Esophagus squamous epithelium (tissue), 5 donors: ENCODE results near the gene FBXW5. TPM values are rescaled to one million over a fixed set of nuclear protein-coding genes. Genes with fewer than 3 reads are reported as not detected.

Experiments used
- DNase-seq: peaks from one replicate; lab custom pipeline; 2025; lab: John Stamatoyannopoulos, UW
- H3K27ac ChIP-seq, 4 donors: fragments of 200-600 bp; sonication (generic); one replicate each; pipeline ENCODE4 v1.5.1; 2016 to 2019; ENCODE audit warnings: mild to moderate bottlenecking in 1 of 4
- H3K27me3 ChIP-seq, 4 donors: fragments of 200-600 bp; sonication (generic); 1 replicate in 3 of 4; 2 replicates in 1 of 4; pipeline versions ENCODE4 v1.5.1 to v1.6.0; 2017 to 2021; ENCODE audit warnings: antibody characterized with exemption in 1 of 4
- H3K36me3 ChIP-seq, 3 donors: fragments of 200-600 bp; sonication (generic); one replicate each; pipeline ENCODE4 v1.5.1; 2016 to 2019
- H3K4me1 ChIP-seq, 3 donors: fragments of 200-600 bp; sonication (generic); one replicate each; pipeline ENCODE4 v1.5.1; 2017 to 2019
- H3K4me3 ChIP-seq, 4 donors: fragments of 200-600 bp; sonication (generic); 1 replicate in 3 of 4; 2 replicates in 1 of 4; pipeline ENCODE4 v1.5.1; 2016 to 2019; ENCODE audit warnings: mild to moderate bottlenecking in 2 of 4, moderate library complexity in 1 of 4
- H3K9me3 ChIP-seq, 3 donors: fragments of 200-600 bp; sonication (generic); one replicate each; pipeline ENCODE4 v1.5.1; 2016 to 2019
- POLR2A ChIP-seq, 4 donors: fragments of 450-650 bp; IDR thresholded peaks; one replicate each; pipeline ENCODE4 v1.6.1; 2017; ENCODE audit warnings: antibody characterized with exemption in 4 of 4, mild to moderate bottlenecking in 4 of 4, moderate library complexity in 3 of 4
- WGBS, 2 donors: methylation state at CpG; one replicate each; pipeline ENCODE4 v1.1.5; 2018; 5-methylcytosine and 5-hydroxymethylcytosine counted together
- intact Hi-C: fragments of 100-400 bp; cut with DNase I; formaldehyde crosslinking; loops from one replicate; pipeline ENCODE4 v1.15.0; 2022
- total RNA-seq, 4 donors: library from RNA; depleted of rRNA; stranded (reverse); fragments of >200 nt; gene quantifications; one replicate each; pipeline ENCODE4 v1.1.0, GENCODE V29; 2016
- TF ChIP-seq, protein P1 (sequence below), 6 experiments: fragments of 450-650 bp in 4 of 6; fragments of 200-600 bp in 2 of 6; sonication (generic) in 2 of 6; IDR thresholded peaks; one replicate each; pipeline ENCODE4 v1.5.1; 2016 to 2019; ENCODE audit warnings: antibody characterized with exemption in 6 of 6, mild to moderate bottlenecking in 4 of 6, moderate library complexity in 4 of 6
- donor health status: DM: yes; HTN: yes; CAD: no.

FBXW5 gene
- total RNA-seq, 4 donors from 2014 or later, result 146 to 210 (median 163) TPM

DNA sequence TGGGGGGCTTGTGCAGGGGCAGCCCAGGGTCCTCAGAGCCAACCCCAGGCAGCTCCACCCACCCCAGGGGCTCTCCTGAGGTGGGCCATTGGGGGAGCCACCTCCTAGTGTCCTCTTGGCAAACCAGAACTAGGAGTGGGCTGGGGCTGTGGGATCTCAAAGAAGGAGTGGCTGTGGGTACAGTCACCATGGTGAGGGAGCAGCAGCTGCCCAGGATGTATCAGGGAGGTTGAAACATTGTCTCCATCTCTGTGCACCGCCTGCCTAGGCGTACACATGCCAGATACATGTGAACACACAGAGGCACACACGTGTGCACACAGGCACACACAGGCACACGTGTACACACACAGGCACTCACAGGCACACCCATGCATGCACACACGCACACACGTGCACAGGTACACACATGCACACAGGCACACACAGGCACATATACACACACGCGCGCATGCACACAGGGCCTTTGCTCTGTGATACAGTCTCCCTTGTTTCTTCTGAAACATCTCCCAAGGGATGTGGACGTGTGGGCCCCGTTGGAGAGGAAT lies 18.2 kb upstream of the FBXW5 start:
- no peaks in the 10 kb centered on the region for H3K27me3 ChIP-seq
- no peak for TF ChIP-seq POLR2A (IDR thresholded peaks at IDR 0.05)
- TF ChIP-seq, protein P1, sequence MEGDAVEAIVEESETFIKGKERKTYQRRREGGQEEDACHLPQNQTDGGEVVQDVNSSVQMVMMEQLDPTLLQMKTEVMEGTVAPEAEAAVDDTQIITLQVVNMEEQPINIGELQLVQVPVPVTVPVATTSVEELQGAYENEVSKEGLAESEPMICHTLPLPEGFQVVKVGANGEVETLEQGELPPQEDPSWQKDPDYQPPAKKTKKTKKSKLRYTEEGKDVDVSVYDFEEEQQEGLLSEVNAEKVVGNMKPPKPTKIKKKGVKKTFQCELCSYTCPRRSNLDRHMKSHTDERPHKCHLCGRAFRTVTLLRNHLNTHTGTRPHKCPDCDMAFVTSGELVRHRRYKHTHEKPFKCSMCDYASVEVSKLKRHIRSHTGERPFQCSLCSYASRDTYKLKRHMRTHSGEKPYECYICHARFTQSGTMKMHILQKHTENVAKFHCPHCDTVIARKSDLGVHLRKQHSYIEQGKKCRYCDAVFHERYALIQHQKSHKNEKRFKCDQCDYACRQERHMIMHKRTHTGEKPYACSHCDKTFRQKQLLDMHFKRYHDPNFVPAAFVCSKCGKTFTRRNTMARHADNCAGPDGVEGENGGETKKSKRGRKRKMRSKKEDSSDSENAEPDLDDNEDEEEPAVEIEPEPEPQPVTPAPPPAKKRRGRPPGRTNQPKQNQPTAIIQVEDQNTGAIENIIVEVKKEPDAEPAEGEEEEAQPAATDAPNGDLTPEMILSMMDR (IDR thresholded peaks at IDR 0.05), result no peak
- peaks cover 23 to 47% (median 23%) of the 10 kb centered on the region in 3 donors for H3K4me1 ChIP-seq
- H3K4me3 ChIP-seq, result no peak overlapping the region
- 69 to 82% methylated on average over 7 to 11 of the region's 11 CpGs for WGBS, 2 donors
- intact Hi-C loops, result no loop called here
- no peak overlapping the region for H3K27ac ChIP-seq
- H3K9me3 ChIP-seq, result no peaks in the 10 kb centered on the region
- no peak for DNase-seq
- no peaks in the 10 kb centered on the region for H3K36me3 ChIP-seq

DNA sequence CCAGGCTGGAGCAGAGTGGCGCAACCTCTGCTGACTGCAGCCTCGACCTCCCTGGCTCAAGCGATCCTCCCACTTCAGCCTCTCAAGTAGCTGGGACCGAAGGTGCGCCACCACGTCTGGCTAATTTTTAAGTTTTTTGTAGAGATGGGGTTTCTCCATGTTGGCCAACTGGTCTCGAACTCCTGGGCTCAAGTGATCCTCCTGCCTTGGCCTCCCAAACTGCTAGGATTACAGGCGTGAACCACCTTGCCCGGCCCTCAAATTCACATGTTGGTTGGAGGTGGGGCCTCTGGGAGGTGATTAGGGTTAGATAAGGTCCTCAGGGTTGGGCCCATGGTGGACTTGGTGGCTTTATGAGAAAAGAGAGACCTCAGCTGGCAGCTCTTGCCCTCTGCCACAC lies 17.6 kb upstream of the FBXW5 start:
- H3K4me3 ChIP-seq, result no peak overlapping the region
- peaks cover 23 to 47% (median 23%) of the 10 kb centered on the region in 3 donors for H3K4me1 ChIP-seq
- WGBS, 2 donors, result 95 to 97% methylated on average over 7 to 9 of the region's 9 CpGs
- DNase-seq, result no peak
- no peaks in the 10 kb centered on the region for H3K9me3 ChIP-seq
- TF ChIP-seq, protein P1 (IDR thresholded peaks at IDR 0.05), result no peak
- no peak for TF ChIP-seq POLR2A (IDR thresholded peaks at IDR 0.05)
- intact Hi-C loops, result no loop called here
- H3K36me3 ChIP-seq, result no peaks in the 10 kb centered on the region
- no peaks in the 10 kb centered on the region for H3K27me3 ChIP-seq
- no peak overlapping the region for H3K27ac ChIP-seq

DNA sequence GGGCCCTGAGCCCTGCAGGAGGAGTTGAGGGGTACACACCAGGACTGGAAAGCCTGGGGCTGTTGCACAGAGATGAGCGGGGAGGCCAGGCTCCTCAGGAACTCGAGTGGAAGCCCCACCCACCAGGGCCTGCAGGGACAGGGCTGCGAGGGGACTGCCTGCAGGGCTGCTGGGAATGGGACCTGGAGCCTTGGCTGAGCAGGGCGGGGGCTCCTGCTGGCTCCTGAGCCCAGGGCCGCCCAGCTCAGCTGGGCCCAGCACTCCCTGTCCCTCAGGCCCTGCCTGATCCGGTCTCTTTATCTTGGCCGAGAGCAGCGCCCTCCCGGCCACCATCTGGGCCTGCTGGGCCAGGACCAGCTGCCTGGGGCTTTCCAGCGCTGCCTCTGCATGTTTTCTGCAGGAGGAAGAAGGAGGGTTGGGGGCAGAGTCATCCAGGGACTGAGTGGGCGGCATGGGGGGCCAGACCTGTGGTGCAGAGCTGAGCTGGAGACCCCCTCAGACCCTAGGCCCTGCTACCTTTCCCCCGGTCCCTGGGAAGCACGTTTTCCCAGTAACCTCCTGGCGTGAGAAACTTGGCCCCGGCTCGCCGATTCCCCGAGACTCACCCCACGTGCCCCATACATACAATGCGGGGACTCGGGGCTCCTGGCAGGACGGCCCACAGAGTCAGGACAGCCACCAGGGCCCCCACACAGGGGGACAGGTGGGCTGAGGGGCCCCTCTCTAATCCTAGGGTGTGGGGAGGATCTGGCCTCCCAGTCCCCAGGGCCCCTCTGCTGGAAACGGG lies 16.9 kb upstream of the FBXW5 start:
- intact Hi-C loops, result no loop called here
- Histone ChIP-seq H3K9me3 (no peaks in the 10 kb centered on the region), H3K27ac (peak overlapping the region in 1 of 4 donors; percentile 13), H3K36me3 (no peaks in the 10 kb centered on the region), H3K4me3 (no peak overlapping the region), H3K27me3 (no peaks in the 10 kb centered on the region), H3K4me1 (peaks cover 23 to 46% (median 23%) of the 10 kb centered on the region in 3 donors)
- no peak for DNase-seq
- 32 to 42% methylated on average over 7 to 11 of the region's 23 CpGs for WGBS, 2 donors
- no peak for TF ChIP-seq POLR2A (IDR thresholded peaks at IDR 0.05)
- TF ChIP-seq, protein P1 (IDR thresholded peaks at IDR 0.05), result no peak

DNA sequence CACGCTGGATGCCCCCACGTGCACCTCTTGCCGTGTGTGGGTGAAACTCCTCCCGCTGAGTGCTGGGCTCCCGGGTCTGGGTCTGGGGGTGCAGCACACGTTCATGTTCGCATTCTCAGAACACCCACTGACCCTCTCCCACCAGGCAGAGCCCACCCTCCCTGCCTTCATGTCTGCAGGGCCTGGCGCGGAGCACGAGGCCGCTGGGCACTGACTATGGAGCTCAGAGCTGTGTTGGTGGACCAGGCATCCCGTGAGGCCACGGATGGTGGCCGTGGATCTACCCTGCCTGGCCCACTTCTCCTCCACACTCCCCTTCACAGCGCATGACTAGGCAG lies 16.4 kb upstream of the FBXW5 start:
- Histone ChIP-seq H3K4me3 (no peak overlapping the region), H3K9me3 (no peaks in the 10 kb centered on the region), H3K27ac (peak overlapping the region in 1 of 4 donors; percentile 13), H3K27me3 (no peaks in the 10 kb centered on the region), H3K4me1 (peaks cover 19 to 40% (median 19%) of the 10 kb centered on the region in 3 donors), H3K36me3 (no peaks in the 10 kb centered on the region)
- TF ChIP-seq POLR2A (IDR thresholded peaks at IDR 0.05), result no peak
- TF ChIP-seq, protein P1 (IDR thresholded peaks at IDR 0.05), result no peak
- no peak for DNase-seq
- 62 to 82% methylated on average over 3 to 8 of the region's 15 CpGs for WGBS, 2 donors
- intact Hi-C loops, result no loop called here

DNA sequence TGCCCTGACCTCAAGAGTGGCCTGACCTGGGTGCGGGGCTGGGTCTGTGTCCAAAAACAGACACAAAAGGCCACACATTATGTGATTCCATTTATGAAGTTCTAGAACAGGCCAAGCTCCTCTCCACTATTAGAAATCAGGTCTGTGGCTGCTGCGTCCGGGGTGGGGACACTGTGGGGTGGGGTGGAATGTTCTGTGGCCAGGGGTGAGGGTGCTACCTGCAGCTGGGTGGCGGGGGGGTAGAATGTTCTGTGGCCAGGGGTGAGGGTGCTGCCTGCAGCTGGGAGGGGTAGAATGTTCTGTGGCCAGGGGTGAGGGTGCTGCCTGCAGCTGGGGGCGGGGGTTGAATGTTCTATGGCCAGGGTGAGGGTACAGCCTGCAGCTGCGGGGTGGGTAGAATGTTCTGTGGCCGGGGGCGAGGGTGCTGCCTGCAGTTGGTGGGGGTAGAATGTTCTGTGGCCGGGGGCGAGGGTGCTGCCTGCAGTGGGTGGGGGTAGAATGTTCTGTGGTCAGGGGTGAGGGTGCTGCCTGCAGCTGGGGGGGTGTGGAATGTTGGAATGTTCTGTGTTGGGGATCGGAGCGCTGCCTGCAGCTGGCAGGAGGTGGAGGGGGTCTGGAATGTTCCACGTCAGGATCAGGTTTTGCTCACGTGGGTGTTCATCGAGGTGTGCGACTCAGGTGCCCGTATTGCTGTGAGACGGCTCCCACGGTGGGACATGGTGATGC lies 15.8 kb upstream of the FBXW5 start:
- no peak overlapping the region for H3K4me3 ChIP-seq
- intact Hi-C loops, result no loop called here
- no peaks in the 10 kb centered on the region for H3K36me3 ChIP-seq
- TF ChIP-seq, protein P1 (IDR thresholded peaks at IDR 0.05), result no peak
- TF ChIP-seq POLR2A (IDR thresholded peaks at IDR 0.05), result no peak
- no peaks in the 10 kb centered on the region for H3K27me3 ChIP-seq
- H3K27ac ChIP-seq, result no peak overlapping the region
- peaks cover 18 to 37% (median 19%) of the 10 kb centered on the region in 3 donors for H3K4me1 ChIP-seq
- no peak for DNase-seq
- 77 to 100% methylated on average over 6 to 14 of the region's 19 CpGs for WGBS, 2 donors
- H3K9me3 ChIP-seq, result no peaks in the 10 kb centered on the region
